Measurements from ENCODE around the gene USP17L27.
"Not testable (repeated sequence)": the region's sequence is repeated elsewhere in the genome, so short reads cannot be mapped to it uniquely, and the experiment has no call there.

USP17L27 gene

GRCh38 chr4:9384126-9384525, 40.2 kb downstream of the USP17L27 start:
- POLR2A ChIA-PET = no interaction called here
- no peak for DNase-seq (ENCODE audit: low read depth, low spot score)
- no peak for TF ChIP-seq CTCF (IDR thresholded peaks at IDR 0.05; ENCODE audit: insufficient read depth, low read length, missing control alignments)
- H3K4me3 ChIP-seq (ENCODE audit: low read depth, low read length) = no peak overlapping the region
- CTCF ChIA-PET = no interaction called here

DNA sequence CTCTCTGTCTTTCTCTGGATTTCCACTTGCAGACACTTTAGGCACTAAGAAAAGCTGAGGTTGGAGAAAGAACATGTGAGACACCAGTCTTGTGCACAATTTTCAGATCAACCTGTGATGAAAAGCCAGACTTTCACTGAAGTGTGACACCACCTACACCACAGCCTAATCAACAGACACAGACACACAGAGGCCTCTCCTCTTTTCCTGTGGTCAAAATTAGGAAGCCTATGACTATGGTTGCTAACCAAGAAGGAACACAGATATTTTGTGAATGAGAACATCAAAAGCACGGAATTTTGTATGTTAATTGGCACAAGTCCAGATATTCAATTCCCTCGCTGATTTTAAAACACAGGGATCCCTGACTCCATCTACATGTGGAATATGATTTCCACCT, 45.1 kb downstream of the USP17L27 start:
- DNase-seq (ENCODE audit: low read depth, low spot score); H3K4me3 ChIP-seq (ENCODE audit: low read depth, low read length); CTCF ChIA-PET; POLR2A ChIA-PET: not testable (repeated sequence)

All from AG04449 (cell line).